OCI-LY3 (cell line): Measurements from ENCODE around the gene SDHC.

ENCODE experiments used
- CTCF ChIP-seq: fragments of 200-600, 300-600 bp; sonication (generic); IDR thresholded peaks from 2 replicates; pipeline ENCODE4 v1.5.1; 2014; ENCODE audit warnings: antibody characterized with exemption, low read length, low read depth
- EZH2phosphoT487 ChIP-seq: fragments of 200-600 bp; shearing (Covaris generic); IDR thresholded peaks from 2 replicates; pipeline ENCODE4 v1.6.1; 2018; ENCODE audit warnings: antibody characterized with exemption, mixed run types, low read depth

- TF ChIP-seq CTCF (no peak), EZH2phosphoT487 (no peak)
Measured at GRCh38 chr1:161350671-161351070, 36.5 kb downstream of the SDHC start.
